HG02973 (cell line): ENCODE results near the gene F11.
"Not testable (repeated sequence)": the region's sequence is repeated elsewhere in the genome, so short reads cannot be mapped to it uniquely, and the experiment has no call there.

Experiments
- ATAC-seq: cut with Tn5 transposase; IDR thresholded peaks from one replicate; pipeline ENCODE4 v1.9.1; 2021; ENCODE audit warnings: moderate library complexity; ENCODE audit not compliant: unreplicated experiment

F11 gene

DNA sequence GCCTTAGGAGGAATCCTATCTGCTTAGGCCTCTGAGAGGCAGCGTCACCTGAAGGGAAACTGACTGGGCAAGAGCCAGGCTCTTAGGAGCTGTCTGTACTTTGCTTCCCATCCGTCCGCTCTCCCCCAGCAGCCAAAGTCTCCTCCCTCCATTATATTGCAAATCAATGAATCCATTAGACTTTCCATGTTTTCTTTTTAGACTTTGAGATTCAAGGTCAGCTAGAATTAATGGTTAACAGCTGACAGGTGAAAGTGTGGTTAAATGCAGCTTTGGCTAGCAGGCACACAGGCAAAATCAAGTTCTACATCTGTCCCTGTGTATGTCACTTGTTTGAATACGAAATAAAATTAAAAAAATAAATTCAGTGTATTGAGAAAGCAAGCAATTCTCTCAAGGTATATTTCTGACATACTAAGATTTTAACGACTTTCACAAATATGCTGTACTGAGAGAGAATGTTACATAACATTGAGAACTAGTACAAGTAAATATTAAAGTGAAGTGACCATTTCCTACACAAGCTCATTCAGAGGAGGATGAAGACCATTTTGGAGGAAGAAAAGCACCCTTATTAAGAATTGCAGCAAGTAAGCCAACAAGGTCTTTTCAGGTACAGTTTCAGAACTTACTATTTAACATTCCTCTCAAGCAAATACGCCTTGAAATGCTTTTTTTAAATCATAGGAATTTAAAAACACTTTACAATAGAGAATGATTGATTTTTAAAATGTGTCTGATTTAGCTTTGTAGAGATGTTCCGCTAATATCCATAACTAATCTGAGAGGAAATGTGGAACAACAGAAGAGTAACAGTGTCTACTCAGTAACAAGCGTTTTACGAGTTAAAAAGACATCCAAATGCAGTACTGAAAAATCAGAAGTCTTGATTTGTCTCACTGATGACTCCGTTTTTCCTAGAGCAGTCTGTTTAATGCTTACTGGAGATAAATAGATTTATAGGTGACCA is at the start of gene F11:
Gene F11, plus strand, starts transcription at position 507 of the 970 bp plus-strand sequence. CDS start 948 bp downstream, outside the sequence.
- no peak for ATAC-seq

DNA sequence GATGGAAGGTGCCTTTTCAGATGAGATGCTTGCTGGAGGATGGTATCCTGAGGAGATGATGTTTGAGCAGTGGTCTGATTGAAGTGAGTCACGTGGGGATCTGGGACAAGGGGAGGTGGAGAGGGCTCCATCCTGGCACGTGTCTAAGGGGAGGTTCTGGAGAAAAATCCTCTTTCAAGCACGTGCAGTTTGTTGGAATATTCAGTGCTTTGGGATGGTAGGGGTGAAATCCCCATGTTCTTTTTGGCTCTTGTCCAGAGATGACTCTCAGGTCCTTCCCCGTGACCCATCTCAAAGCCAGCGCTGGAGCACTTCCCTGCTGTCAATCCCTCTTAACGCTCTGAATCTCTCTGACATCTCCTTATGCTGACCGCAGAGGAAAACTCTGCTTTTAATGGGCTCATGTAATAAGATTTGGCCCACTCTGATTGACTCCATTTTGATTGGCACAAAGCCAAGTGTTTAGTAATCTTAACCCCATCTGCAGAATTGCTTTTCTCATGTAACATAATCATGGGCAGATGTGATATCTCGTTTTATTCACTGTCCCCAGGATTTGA is 49.4 kb upstream of the F11 start:
- ATAC-seq, result no peak

DNA sequence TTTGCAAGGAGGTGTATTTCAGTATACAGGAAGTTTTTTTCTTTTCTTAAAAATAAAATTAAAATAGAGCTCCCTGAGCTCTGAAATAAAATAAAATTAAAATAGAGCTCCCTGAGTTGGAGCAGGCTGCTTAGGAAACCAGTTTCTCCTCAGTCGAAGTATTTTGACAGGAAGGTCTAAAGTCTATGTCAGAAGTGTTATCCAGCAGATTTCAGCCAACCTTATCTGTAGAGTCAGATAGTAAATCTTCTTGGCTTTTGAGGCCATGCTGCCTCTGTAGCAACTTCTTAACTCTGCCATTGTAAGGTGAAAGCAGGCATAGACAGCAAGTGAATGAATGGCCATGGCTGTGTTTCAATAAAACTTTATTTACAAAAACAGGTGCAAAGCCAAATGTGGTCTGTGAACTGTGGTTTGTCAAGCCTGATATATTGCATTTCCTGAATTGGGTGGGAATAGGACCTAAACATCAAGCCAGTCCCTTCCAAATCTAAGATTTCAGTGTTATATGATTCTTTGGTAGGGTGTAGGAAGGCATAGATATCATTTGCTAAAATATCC is 48.2 kb upstream of the F11 start:
- no peak for ATAC-seq

DNA sequence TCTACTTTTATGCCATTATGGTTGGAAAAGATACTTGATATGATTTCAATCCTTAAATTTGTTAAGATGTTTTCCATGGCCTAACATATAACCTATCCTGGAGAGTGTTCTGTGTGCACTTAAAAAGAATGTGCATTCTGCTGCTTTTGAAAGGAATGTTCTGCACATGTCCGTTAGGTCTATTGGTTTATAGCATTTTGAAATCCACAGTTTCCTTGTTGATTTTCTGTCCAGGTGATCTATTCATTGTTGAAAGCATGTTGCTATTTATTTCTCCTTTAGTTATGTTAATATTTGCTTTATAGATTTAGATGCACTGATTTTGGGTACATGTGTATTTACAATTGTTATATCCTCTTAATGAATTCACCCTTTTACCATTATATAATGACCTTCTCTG is 44.4 kb upstream of the F11 start:
- ATAC-seq, result no peak

DNA sequence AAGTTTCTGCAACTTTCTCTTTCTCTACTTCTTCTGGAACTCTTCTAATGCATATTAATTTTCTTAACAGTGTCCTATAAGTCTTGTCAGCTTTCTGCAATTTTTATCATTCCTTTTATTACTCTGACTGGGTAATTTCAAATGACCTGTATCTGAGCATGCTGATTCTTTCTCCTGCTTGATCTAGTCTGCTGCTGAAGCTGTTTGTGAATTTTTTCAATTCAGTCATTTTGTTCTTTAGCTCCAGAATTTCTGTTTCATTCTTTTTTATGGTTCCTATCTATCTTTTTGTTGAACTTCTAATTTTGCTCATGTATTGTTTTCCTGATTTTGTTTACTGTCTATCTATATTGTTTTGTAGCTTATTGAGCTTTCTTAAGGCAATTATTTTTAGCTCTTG is 40.1 kb upstream of the F11 start:
- no peak for ATAC-seq

DNA sequence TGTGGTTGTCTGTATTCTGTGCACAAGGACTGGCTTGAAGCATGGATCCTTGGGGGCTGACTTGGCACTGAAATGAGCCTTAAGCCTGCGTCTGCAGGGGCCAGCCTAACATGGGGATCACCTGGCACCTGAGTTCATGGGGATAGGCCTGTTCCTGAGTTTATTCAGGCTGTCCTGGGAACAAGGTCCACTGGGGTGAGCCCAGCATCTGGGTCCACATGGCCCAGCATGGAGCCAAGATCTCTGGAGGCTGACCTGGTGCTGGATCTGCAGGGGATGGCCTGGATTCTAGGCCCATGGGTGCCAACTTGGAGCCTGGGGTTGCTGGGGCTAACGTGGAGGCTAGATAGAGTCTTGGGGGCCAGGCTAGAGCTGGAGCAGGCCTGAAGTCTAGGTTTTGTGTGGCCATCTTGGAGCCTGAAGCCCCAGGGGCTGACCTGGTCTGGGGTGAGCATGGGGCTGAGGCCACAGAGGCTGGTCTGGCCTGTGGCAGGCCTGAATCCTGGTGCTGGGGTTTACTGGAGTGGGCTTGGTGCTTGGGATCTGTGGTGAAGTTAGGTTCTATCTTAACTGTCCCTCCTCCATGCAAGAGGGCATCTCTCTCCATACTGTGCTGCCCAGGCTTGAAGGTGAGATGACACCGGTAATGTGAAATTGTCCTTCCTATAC is 39.3 kb upstream of the F11 start:
- ATAC-seq, result no peak

DNA sequence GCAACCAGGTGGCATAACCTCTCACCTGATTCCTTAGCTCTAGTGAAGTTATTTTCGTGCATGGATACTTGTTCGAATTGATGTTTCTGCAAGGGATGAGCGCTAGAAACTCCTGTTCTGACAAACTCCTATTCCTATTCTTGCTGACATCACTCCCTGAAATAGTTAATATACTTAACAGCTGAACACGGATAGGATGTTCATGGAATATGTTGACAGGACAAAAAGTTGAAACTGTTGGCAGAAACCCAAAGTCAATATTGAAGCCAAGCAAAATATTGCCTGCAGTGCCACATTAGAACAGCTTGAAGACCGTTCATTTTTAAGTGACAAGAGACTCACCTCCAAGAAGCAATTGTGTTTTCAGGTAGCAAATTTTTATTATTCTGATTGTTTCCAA is 38.8 kb upstream of the F11 start, which contains the start of gene KLKB1:
Gene KLKB1, plus strand, starts transcription at position 287 of the 400 bp plus-strand sequence. CDS start 689 bp downstream, outside the sequence.
- ATAC-seq, result no peak

DNA sequence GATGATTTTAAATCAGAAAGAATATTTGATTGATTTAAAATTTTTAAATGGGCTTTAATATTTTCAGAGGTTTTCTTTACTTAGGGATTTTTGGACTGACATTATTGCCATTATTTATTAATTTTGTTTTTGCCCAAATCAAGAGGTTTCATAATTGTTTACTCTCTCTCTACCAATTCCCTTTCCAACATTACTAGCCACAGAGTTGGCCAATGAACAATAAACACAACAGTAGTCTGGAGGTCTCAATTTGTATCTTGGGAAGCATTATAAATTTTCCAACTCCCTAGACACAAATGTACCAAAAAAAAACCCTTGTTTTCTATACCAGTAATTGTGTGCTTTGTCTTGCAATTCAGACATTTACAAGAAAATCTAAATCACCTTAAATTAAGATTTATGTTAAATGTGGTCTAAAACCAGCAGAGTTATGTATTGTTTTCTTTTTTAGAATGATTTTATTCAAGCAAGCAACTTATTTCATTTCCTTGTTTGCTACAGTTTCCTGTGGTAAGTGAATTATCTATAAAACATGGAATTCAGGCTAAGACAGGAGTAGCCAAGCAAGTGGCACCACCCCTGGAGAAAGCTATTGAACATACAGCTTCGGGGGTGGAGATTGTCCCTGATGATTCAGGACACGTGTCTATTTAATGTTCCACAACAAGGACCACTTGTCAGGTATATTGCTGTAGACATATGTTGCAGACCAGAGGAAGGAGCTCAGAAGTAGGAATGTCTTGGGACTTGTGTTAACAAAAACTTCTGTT is 38.1 kb upstream of the F11 start:
- ATAC-seq, result no peak

DNA sequence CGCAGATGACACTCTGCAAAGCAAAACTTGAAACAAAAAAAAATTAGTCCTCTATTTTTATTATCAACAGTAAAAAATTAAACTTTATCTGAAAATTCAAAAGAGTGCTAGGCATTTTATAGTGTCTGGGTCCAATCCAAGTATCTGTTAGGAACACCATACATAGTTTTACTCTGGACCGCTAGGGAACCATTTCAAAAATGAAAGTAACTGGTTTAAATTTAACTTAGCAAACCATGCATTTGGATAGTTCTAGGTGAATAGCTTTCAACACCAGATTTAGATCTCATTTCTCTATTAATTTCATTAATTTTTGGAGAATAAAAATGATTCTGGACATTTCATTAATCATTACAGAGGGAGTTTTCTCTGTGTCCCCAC is 37.5 kb upstream of the F11 start:
- no peak for ATAC-seq

DNA sequence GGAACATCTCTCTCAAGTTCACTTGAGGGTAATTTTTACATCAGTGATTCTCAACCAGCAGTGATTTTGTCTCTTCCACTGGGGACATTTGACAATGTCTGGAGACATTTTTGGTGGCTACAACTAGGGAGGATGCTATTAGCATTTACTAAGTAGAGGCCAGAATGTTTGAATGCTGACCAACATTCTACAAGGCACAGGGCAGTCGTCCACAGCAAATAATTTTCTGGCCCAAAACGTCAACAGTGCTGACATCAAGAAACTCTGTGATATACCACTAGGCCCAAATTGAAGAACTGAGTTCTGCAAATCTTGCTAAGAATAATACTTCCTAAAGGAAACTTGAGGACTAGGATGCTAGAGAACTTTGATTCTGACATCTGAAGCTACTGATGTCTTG is 31.6 kb upstream of the F11 start:
- no peak for ATAC-seq

DNA sequence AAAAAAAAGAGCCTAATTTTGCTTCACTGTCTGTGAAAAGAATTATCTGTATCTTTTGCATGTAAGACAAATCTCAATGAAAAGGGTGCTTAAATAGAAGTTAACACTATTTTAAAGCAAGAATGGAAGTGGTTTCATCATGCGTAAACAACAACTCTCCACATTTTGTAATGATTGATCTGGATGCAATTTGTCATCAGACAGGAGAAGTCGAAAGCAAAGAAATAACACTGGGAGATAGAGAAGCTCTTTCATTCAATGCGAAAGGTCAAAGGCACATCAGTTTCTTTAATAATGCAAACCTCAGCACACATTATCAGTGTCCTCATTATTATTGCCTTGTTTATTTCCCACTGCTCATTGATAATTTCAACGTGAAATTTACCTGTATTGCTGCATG is 29.9 kb upstream of the F11 start:
- ATAC-seq, result no peak

DNA sequence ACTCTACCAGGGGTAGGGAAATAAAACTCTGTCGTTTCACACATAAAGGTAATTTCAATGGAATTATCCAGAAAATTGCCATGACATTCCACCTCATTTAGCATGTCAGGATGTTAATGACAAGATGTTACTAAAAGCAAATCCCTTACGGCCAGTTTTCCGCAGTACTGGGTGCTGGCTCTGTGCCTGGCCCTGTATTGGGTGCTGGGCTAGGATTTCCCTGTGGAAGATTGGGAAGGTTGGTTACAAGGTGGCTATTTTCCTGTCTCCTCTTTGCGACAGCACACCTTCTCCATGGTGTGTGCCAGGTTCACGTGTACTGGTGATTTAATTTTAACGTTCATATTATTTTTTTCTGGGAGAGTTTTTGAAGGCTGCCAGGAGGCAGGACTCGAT is 25.5 kb upstream of the F11 start:
- ATAC-seq, result no peak

DNA sequence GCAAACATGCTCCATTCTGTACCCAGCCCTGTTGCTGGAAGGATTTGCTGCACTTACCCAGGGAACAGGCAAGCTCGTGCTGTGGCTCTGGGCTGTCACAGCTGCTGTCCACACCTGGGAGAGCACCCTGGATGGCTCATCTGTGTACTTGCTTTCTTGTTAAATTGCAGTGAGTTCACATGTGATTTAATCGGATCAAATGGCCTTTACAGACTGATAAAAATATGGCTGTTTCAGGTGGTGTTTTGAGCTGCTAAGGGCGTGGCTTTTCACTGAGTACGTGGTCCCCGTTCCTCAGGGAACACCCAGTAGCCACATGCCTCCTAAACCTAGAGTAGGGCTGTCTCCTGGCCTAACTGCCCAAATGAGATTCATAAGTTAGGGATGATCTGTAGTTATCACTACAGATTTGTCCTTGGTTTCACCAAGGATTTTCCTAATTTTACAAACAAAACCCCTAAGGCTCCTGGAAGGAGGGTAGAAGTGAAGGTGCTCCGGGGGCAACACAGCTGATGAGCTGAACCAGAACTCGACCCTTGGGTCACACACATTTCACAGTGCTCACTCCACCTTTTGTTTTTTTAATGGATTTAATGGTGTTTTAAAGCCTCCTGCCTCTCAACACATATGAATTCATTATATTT is 25.0 kb upstream of the F11 start:
- no peak for ATAC-seq

DNA sequence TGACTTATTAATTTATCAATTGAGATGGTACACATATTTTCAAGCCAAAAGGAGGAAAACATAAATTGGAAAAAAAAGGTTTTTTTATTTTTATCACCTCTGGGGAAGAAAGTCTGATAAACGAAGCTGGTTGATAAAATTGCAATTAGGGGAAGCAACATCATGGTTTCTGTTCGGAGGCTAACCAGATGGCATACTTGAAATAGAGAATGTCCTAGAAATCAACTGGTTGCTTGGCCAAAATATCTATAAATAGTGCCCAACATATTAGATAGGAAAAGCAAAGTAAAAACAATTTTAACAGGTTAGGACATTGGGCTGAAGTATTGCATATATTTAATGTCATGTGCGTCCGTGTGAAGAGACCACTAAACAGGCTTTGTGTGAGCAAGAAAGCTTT is 24.4 kb upstream of the F11 start:
- no peak for ATAC-seq

DNA sequence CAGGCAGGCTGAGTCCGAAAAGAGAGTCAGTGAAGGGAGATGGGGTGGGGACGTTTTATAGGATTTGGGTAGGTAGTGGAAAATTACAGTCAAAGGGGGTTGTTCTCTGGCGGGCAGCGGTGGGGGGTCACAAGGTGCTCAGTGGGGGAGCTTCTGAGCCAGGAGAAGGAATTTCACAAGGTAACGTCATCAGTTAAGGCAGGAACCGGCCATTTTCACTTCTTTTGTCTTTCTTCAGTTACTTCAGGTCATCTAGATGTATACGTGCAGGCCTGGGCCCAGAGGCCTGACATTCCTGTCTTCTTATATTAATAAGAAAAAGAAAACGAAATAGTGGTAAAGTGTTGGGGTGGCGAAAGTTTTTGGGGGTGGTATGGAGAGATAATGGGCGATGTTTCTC is 24.0 kb upstream of the F11 start:
- not testable (repeated sequence) for ATAC-seq

DNA sequence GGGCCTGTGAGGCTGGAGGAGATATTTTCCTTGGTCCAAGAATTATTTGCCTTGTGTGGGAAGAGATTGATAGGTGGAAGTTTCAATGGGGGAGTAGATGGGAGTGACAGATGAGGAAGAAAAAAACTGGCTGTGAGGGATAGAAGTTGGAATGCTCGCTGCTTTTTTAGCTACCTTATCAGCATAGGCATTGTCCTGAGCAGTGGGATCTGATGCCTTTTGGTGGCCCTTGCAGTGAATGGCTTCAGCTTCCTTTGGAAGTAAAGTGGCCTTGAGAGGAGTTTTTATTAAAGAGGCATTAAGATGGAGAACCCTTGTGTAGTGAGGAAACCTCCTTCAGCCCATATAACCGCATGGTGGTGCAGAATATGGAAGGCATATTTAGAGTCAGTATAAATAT is 22.7 kb upstream of the F11 start:
- no peak for ATAC-seq

DNA sequence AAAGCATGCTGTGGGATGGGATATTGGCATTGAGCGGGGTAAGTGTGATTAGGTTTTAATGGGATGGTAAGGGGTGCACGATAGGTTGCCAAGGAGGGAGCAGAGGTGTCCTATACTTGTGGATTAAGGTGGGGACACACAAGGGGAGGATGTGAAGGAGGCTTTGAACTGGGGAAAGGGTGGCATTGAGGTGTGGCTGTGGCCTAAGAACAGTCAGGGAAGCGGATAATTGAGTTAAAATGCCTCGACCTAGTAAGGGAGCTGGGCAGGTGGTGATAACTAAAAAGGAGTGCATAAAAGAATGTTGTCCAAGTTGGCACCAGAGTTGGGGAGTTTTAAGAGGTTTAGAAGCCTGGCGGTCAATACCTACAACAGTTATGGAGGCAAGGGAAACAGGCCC is 21.2 kb upstream of the F11 start:
- no peak for ATAC-seq

DNA sequence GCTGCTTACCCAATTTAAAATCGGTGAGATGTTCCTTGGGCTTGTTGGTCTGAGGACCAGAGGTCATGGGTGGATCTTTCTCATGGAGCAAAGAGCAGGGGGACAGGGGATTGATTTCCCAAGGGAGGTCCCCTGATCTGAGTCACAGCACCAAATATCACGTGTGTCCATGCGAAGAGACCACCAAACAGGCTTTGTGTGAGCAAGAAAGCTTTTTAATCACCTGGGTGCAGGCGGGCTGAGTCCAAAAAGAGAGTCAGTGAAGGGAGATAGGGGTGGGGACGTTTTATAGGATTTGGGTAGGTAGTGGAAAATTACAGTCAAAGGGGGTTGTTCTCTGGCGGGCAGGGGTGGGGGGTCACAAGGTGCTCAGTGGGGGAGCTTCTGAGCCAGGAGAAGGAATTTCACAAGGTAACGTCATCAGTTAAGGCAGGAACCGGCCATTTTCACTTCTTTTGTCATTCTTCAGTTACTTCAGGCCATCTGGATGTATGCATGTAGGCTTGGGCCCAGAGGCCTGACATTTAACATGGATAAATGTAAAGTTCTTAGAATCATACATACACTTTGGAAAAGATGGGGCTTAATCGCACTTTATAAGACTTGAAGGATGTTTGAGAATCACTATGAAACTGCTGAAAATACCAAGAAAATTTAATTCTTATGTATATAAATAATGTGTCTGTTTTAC is 18.8 kb upstream of the F11 start:
- ATAC-seq, result not testable (repeated sequence)

DNA sequence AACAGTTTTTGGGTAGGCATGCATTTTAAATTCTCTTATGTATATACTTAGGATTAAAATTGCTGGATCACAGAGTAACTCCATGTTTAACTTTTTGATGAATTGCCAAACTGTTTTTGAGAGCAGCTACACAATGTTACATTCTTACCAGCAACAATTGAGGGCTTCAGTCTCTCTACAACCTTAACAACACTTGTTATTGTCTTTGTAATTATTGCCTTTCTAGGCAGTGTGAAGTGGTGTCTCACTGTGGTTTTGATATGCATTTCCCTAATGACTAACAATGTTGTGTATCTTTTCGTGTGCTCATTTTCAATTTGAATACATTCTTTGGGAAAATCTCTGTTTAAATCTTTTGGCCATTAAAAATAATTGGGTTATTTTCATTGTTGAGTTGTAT is 17.3 kb upstream of the F11 start:
- no peak for ATAC-seq
